ENCODE results near the gene LYPLA2.

LYPLA2 gene

GRCh38 chr1:23790696-23791515, at the start of gene LYPLA2:
TSS of gene LYPLA2 (plus strand) at chr1:23791145. CDS start at chr1:23792683, 1,538 bp downstream.
- DNase-seq, result peak; percentile 59 to 97 (median 91)

- DNase-seq, result no peak
Measured at GRCh38 chr1:23741609-23742008, 49.3 kb upstream of the LYPLA2 start.

- DNase-seq, result peak in 7 of 56 donors; percentile 23 to 56 (median 51)
Measured at GRCh38 chr1:23742670-23743286, 48.2 kb upstream of the LYPLA2 start.

GRCh38 chr1:23743287-23744152, 47.4 kb upstream of the LYPLA2 start, which contains the start of gene ELOA:
TSS of gene ELOA (plus strand) at chr1:23743471. CDS start at chr1:23743504, 33 bp downstream.
- peak in 53 of 56 donors; percentile 20 to 84 (median 55) for DNase-seq

GRCh38 chr1:23745515-23745914, 45.4 kb upstream of the LYPLA2 start:
- no peak for DNase-seq

GRCh38 chr1:23748016-23748415, 42.9 kb upstream of the LYPLA2 start:
- DNase-seq, result no peak

- DNase-seq, result peak in 1 of 56 donors; percentile 6
Measured at GRCh38 chr1:23751050-23751814, 39.7 kb upstream of the LYPLA2 start.

- DNase-seq, result no peak
Measured at GRCh38 chr1:23751815-23752200, 39.1 kb upstream of the LYPLA2 start.

- no peak for DNase-seq
Measured at GRCh38 chr1:23752909-23753308, 38.0 kb upstream of the LYPLA2 start.

- DNase-seq, result no peak
Measured at GRCh38 chr1:23756676-23757075, 34.3 kb upstream of the LYPLA2 start.

GRCh38 chr1:23757812-23758211, 33.1 kb upstream of the LYPLA2 start:
- no peak for DNase-seq

- DNase-seq, result peak in 35 of 56 donors; percentile 2 to 57 (median 26)
Measured at GRCh38 chr1:23759277-23759676, 31.7 kb upstream of the LYPLA2 start.

GRCh38 chr1:23763041-23763577, 27.8 kb upstream of the LYPLA2 start:
- DNase-seq, result no peak

- no peak for DNase-seq
Measured at GRCh38 chr1:23768733-23769132, 22.2 kb upstream of the LYPLA2 start.

GRCh38 chr1:23772049-23772853, 18.7 kb upstream of the LYPLA2 start:
- peak in 52 of 56 donors; percentile 8 to 91 (median 56) for DNase-seq

GRCh38 chr1:23772854-23773242, 18.1 kb upstream of the LYPLA2 start:
- no peak for DNase-seq

GRCh38 chr1:23774174-23774880, 16.6 kb upstream of the LYPLA2 start:
- DNase-seq, result no peak

- DNase-seq, result no peak
Measured at GRCh38 chr1:23776217-23776616, 14.7 kb upstream of the LYPLA2 start.

Measured in nucleus accumbens (tissue), 56 donors.